GM19193 (cell line): ENCODE data around the gene IL4I1.

Experiments used
- POLR2A ChIP-seq: IDR thresholded peaks from 4 replicates; pipeline ENCODE4 v1.6.1; 2011; ENCODE audit not compliant: insufficient read depth, insufficient read length; ENCODE audit errors: extremely low read depth

Gene IL4I1

GRCh38 chr19:49866933-49867782 is 29.5 kb downstream of the IL4I1 start, which contains the start of gene PNKP:
TSS of gene PNKP (minus strand) at chr19:49867576. CDS start at chr19:49867204, 372 bp downstream.
- TF ChIP-seq POLR2A, result peak; percentile 88

DNA sequence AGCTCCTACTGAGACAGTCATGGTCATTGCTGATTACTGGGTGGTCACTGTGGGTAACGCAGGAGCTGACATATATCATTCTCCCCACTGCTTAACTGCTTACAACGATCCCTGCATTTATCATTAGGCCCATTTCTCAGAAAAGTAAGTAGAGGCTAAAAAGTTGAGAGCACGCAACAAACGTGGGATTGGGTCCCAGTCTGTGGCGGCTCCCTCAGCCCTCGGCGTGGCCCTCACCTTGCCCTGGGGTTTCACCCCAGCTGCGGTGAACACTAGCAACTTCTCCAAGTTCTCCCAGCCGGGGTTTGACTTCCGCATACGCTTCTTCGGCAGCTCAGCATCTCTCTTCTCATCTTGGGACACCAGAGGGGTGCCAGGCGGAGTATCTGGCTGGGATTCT is 31.8 kb downstream of the IL4I1 start:
- no peak for TF ChIP-seq POLR2A

- TF ChIP-seq POLR2A, result no peak
Observed at GRCh38 chr19:49863935-49864320, 32.8 kb downstream of the IL4I1 start.

- no peak for TF ChIP-seq POLR2A
Observed at GRCh38 chr19:49863254-49863934, 33.3 kb downstream of the IL4I1 start.

DNA sequence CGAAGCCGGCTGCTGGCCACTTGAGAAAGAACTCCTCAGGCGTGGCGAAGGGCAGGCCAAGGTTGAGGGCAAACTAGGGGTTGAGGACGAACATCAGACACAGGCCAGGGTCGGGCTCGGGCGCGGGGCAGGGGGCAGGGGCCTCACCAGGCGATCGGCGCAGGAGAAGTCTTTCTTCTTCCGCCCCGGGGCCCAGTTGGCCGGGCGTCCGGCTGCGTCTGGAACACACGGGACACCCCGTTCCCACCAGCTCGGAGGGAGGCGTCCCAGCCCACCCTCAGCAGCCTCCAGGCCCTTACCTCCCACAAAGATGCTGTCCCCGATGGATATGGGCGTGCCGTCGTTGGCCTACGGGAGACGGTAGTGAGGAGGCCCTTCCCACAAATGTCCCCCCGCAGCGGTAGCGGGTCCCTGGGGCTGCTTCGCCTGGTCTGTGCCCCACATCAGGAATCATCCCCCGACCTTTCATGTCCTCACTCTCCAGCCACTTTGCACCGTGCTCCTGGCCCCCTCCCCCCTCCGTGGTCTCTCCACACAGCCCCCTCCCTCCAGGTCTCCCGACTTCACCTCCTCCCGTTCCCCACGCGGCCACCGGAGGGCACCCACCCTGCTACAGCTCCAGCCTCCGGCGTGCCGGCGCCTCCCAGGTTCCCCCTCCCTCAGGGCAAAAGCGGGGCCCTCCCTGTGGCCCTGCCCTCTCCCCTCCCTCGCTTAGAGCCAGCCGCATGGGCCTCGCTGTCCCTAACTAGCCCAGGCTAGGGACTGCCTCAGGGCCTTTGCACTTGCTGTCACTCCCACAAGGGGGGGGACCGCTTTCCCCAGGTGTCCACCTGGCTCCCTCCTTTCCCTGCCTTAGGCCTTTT is 34.1 kb downstream of the IL4I1 start:
- TF ChIP-seq POLR2A, result no peak

GRCh38 chr19:49861541-49862378 is 34.9 kb downstream of the IL4I1 start:
- TF ChIP-seq POLR2A, result no peak

DNA sequence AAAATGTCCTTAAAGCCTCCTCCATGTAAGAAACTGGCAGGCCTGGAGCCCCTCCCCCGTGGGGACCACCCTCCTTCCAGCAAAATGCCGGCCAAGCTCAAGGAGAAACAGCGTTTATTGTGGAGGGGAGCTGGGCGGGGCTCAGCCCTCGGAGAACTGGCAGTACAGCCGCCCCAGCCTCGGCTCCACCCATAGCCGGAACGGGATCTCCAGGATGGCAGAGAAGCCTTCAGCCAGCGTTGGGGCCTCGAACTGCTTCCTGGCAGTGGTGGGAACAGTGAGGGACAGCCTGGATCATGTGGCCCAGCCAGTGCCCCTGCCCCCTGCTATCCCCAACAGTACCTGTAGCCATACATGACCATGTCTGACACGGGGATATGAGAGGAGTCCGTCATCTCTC is 35.6 kb downstream of the IL4I1 start:
- no peak for TF ChIP-seq POLR2A

DNA sequence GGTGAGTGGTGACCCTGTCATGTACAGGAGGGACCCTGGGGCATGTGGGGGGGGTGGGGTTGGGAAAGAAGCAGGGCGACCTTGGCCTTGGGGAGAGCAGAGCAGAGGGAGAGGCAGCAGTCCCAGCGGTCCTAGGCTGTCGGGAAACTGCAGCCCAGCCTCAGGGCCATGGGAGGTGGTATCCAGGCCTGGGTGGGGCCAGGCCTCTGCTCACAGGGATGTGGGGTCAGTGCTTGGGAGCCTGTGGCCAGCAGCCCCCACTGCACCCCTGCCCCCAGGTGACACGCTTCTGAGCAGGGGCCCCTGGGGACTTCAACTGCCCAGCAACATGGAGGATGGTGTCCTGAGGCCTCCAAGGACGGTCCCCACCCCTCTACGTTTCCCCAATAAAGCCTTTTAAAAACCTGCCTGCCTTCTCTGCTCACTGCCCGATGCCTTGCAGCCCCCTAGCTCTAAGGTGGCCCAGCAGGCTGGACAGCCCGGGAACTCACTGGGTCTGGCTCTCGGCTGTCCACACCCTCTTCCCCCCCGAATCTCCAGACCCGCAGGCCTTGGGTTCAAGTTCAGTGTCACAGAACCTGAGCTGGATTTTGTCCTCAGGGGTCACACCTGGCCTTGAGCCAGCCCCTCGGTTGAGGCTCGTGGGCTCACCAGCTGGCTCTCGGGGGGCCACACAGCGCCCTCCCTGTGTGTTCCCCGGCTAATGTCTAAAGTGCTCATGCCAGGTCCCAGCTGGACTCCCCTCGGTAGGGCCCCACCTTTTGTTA is 36.2 kb downstream of the IL4I1 start:
- TF ChIP-seq POLR2A, result no peak

- no peak for TF ChIP-seq POLR2A
Observed at GRCh38 chr19:49859682-49860335, 36.9 kb downstream of the IL4I1 start.

- TF ChIP-seq POLR2A, result no peak
Observed at GRCh38 chr19:49858088-49858985, 38.4 kb downstream of the IL4I1 start.

DNA sequence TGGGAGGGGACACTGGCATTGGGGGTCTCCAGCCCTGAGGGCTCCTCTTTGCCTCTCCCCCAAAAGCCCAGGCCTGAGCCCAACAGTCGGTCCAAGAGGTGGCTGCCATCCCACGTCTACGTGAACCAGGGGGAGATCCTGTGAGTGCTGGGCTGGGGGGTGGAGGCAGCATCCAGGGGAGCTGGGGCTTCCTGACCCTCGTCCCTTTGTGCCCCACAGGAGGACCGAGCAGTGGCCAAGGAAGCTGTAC is 38.9 kb downstream of the IL4I1 start:
- no peak for TF ChIP-seq POLR2A

GRCh38 chr19:49857061-49857837 is 39.4 kb downstream of the IL4I1 start:
- no peak for TF ChIP-seq POLR2A
